ENCODE results near the gene NAGLU. TPM values are rescaled to one million over a fixed set of nuclear protein-coding genes. Genes with fewer than 3 reads are reported as not detected.

Gene NAGLU
- total and polyA plus RNA-seq, 2 of the 13 experiments (the other 11 are each of a cell fraction or from before 2014, with no cell fraction given), result 28.2 to 40.1 TPM

- no peak for TF ChIP-seq NPAS2 (CRISPR knock-in tag; IDR thresholded peaks at IDR 0.05; ENCODE audit: borderline replicate concordance)
- TF ChIP-seq ZNF180 (CRISPR knock-in tag; IDR thresholded peaks at IDR 0.05; ENCODE audit: borderline replicate concordance, low read depth), result no peak
- TF ChIP-seq ZBTB14 (CRISPR knock-in tag; IDR thresholded peaks at IDR 0.05), result no peak; the same call in 1 of the 2 replicates
- TF ChIP-seq, protein P1, sequence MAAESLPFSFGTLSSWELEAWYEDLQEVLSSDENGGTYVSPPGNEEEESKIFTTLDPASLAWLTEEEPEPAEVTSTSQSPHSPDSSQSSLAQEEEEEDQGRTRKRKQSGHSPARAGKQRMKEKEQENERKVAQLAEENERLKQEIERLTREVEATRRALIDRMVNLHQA (CRISPR knock-in tag; IDR thresholded peaks at IDR 0.05), result no peak
- peak; percentile 32; the same call in 1 of the 2 replicates for TF ChIP-seq KMT2A (CRISPR knock-in tag; IDR thresholded peaks at IDR 0.05)
- TF ChIP-seq, protein P2, sequence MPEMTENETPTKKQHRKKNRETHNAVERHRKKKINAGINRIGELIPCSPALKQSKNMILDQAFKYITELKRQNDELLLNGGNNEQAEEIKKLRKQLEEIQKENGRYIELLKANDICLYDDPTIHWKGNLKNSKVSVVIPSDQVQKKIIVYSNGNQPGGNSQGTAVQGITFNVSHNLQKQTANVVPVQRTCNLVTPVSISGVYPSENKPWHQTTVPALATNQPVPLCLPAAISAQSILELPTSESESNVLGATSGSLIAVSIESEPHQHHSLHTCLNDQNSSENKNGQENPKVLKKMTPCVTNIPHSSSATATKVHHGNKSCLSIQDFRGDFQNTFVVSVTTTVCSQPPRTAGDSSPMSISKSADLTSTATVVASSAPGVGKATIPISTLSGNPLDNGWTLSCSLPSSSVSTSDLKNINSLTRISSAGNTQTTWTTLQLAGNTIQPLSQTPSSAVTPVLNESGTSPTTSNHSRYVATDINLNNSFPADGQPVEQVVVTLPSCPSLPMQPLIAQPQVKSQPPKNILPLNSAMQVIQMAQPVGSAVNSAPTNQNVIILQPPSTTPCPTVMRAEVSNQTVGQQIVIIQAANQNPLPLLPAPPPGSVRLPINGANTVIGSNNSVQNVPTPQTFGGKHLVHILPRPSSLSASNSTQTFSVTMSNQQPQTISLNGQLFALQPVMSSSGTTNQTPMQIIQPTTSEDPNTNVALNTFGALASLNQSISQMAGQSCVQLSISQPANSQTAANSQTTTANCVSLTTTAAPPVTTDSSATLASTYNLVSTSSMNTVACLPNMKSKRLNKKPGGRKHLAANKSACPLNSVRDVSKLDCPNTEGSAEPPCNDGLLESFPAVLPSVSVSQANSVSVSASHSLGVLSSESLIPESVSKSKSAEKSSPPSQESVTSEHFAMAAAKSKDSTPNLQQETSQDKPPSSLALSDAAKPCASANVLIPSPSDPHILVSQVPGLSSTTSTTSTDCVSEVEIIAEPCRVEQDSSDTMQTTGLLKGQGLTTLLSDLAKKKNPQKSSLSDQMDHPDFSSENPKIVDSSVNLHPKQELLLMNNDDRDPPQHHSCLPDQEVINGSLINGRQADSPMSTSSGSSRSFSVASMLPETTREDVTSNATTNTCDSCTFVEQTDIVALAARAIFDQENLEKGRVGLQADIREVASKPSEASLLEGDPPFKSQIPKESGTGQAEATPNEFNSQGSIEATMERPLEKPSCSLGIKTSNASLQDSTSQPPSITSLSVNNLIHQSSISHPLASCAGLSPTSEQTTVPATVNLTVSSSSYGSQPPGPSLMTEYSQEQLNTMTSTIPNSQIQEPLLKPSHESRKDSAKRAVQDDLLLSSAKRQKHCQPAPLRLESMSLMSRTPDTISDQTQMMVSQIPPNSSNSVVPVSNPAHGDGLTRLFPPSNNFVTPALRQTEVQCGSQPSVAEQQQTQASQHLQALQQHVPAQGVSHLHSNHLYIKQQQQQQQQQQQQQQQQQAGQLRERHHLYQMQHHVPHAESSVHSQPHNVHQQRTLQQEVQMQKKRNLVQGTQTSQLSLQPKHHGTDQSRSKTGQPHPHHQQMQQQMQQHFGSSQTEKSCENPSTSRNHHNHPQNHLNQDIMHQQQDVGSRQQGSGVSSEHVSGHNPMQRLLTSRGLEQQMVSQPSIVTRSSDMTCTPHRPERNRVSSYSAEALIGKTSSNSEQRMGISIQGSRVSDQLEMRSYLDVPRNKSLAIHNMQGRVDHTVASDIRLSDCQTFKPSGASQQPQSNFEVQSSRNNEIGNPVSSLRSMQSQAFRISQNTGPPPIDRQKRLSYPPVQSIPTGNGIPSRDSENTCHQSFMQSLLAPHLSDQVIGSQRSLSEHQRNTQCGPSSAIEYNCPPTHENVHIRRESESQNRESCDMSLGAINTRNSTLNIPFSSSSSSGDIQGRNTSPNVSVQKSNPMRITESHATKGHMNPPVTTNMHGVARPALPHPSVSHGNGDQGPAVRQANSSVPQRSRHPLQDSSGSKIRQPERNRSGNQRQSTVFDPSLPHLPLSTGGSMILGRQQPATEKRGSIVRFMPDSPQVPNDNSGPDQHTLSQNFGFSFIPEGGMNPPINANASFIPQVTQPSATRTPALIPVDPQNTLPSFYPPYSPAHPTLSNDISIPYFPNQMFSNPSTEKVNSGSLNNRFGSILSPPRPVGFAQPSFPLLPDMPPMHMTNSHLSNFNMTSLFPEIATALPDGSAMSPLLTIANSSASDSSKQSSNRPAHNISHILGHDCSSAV (CRISPR knock-in tag; IDR thresholded peaks at IDR 0.05; ENCODE audit: borderline replicate concordance), result no peak
- TF ChIP-seq ZNF564 (CRISPR knock-in tag; IDR thresholded peaks at IDR 0.05), result peak; percentile 54; the same call in 1 of the 2 replicates
- TF ChIP-seq NFYC (CRISPR knock-in tag; IDR thresholded peaks at IDR 0.05), result no peak
- TF ChIP-seq ZNF124 (CRISPR knock-in tag; IDR thresholded peaks at IDR 0.05), result no peak; the same call in none of the 2 replicates
- peak; percentile 57 for TF ChIP-seq THAP11 (CRISPR knock-in tag; IDR thresholded peaks at IDR 0.05)
- no peak for TF ChIP-seq CENPX (CRISPR knock-in tag; IDR thresholded peaks at IDR 0.05)
- no peak for TF ChIP-seq ARNTL (CRISPR knock-in tag; IDR thresholded peaks at IDR 0.05)
- no peak for TF ChIP-seq ZNF138 (CRISPR knock-in tag; IDR thresholded peaks at IDR 0.05; ENCODE audit: low read depth)
- TF ChIP-seq, protein P3, sequence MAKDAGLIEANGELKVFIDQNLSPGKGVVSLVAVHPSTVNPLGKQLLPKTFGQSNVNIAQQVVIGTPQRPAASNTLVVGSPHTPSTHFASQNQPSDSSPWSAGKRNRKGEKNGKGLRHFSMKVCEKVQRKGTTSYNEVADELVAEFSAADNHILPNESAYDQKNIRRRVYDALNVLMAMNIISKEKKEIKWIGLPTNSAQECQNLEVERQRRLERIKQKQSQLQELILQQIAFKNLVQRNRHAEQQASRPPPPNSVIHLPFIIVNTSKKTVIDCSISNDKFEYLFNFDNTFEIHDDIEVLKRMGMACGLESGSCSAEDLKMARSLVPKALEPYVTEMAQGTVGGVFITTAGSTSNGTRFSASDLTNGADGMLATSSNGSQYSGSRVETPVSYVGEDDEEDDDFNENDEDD (CRISPR knock-in tag; IDR thresholded peaks at IDR 0.05; ENCODE audit: borderline replicate concordance), result peak; percentile 45; the same call in 1 of the 2 replicates
- TF ChIP-seq, protein P4, sequence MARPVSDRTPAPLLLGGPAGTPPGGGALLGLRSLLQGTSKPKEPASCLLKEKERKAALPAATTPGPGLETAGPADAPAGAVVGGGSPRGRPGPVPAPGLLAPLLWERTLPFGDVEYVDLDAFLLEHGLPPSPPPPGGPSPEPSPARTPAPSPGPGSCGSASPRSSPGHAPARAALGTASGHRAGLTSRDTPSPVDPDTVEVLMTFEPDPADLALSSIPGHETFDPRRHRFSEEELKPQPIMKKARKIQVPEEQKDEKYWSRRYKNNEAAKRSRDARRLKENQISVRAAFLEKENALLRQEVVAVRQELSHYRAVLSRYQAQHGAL (CRISPR knock-in tag; IDR thresholded peaks at IDR 0.05; ENCODE audit: not compliant biosample characterization), result peak; percentile 52
- TF ChIP-seq KLF15 (CRISPR knock-in tag; IDR thresholded peaks at IDR 0.05; ENCODE audit: borderline replicate concordance), result 0 out of 2 replicates have a peak, but pooled peaks have one; percentile 10
Observed at GRCh38 chr17:42531455-42532354, 4.3 kb upstream of the NAGLU start (continued).

Measured in HepG2 (cell line).